Erythroblast (primary cell): Measurements from ENCODE around the gene CCDC117.

Experiments used
- GATA1 ChIP-seq: IDR thresholded peaks from 2 replicates; pipeline ENCODE4 v1.6.1; 2011; ENCODE audit warnings: low read depth, mild to moderate bottlenecking, control low read depth, low read length, moderate library complexity
- POLR2A ChIP-seq: IDR thresholded peaks from 2 replicates; pipeline ENCODE4 v1.6.1; 2011; ENCODE audit warnings: mild to moderate bottlenecking, low read length

DNA sequence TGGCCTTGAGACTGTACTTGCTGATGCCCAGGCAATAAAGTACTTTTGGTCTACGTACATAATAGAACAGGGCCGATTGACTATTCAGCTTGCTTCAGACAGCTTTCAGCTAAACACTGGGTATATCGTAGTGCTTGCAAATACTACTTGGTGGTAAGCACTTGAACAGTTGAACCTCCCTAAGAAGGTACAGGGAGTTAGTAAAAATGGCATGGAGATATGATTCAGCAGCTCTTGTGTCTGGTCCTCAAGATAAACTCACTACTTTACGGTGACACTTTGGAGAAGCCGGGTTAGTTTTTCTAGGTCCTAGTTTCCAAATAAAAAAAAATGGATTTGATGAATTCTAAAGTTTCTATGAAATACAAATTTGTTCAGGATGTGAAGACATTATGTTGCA is 7.3 kb downstream of the CCDC117 start:
- TF ChIP-seq POLR2A, result no peak
- no peak for TF ChIP-seq GATA1
